ENCODE measurements around the gene RFX2. TPM values are rescaled to one million over a fixed set of nuclear protein-coding genes. Genes with fewer than 3 reads are reported as not detected.
A peak's percentile ranks its signal among the peaks of the same experiment; 100 is the strongest.

Gene RFX2
- total and polyA plus RNA-seq, 10 of the 15 experiments (the other 5 are each of a cell fraction or from before 2014, with no cell fraction given): 3.2 to 9.8 (median 4.7) TPM

- TF ChIP-seq ATF3 (IDR thresholded peaks at IDR 0.05; ENCODE audit: borderline replicate concordance, extremely low read depth, low read depth, low read length) (no peak), NR2C2 (IDR thresholded peaks at IDR 0.05; ENCODE audit: borderline replicate concordance, control insufficient read depth, insufficient read length, low read depth) (no peak), HDAC6 (IDR thresholded peaks at IDR 0.05; ENCODE audit: unreplicated experiment) (no peak), BRCA1 (IDR thresholded peaks at IDR 0.05; ENCODE audit: low read depth, low read length) (no peak), FOXK2 (IDR thresholded peaks at IDR 0.05) (no peak), BACH1 (IDR thresholded peaks at IDR 0.05; ENCODE audit: borderline replicate concordance) (no peak), SMARCA5 (IDR thresholded peaks at IDR 0.05) (no peak), ZNF384 (IDR thresholded peaks at IDR 0.05; ENCODE audit: borderline replicate concordance, low read depth, low read length) (peak; percentile 34; the same call in 1 of the 2 replicates), PML (IDR thresholded peaks at IDR 0.05; ENCODE audit: low read length) (no peak), IKZF1 (conservative IDR thresholded peaks at IDR 0.05) (peak; percentile 14; the same call in 1 of the 2 replicates), ATF7 (IDR thresholded peaks at IDR 0.05; ENCODE audit: low read depth) (0 out of 2 replicates have a peak, but pooled peaks have one; percentile 20), ETV6 (conservative IDR thresholded peaks at IDR 0.05 in 1 of 2, IDR thresholded peaks at IDR 0.05 in 1 of 2; ENCODE audit: borderline replicate concordance in 1 of 2, low read depth in 1 of 2) (no peak), RBBP5 (conservative IDR thresholded peaks at IDR 0.05) (no peak), REST (IDR thresholded peaks at IDR 0.05; ENCODE audit: low read depth, low read length) (no peak), EP300 (IDR thresholded peaks at IDR 0.05; ENCODE audit: borderline replicate concordance in 1 of 2, control insufficient read depth in 1 of 2, low read depth in 2 of 2, low read length in 2 of 2) (peak in 1 of 2 experiments; percentile 86; a peak in 2 of 4 replicates), KDM1A (IDR thresholded peaks at IDR 0.05; ENCODE audit: borderline replicate concordance) (no peak), CBX3 (IDR thresholded peaks at IDR 0.05; ENCODE audit: borderline replicate concordance, low read depth) (no peak), BMI1 (IDR thresholded peaks at IDR 0.05; ENCODE audit: borderline replicate concordance) (peak; percentile 90), NFYB (IDR thresholded peaks at IDR 0.05; ENCODE audit: insufficient read depth, low read depth, low read length) (no peak), SMC3 (IDR thresholded peaks at IDR 0.05; ENCODE audit: borderline replicate concordance, low read length) (no peak), POU2F2 (IDR thresholded peaks at IDR 0.05; ENCODE audit: borderline replicate concordance, low read depth, low read length) (no peak)
- TF ChIP-seq, protein P1, sequence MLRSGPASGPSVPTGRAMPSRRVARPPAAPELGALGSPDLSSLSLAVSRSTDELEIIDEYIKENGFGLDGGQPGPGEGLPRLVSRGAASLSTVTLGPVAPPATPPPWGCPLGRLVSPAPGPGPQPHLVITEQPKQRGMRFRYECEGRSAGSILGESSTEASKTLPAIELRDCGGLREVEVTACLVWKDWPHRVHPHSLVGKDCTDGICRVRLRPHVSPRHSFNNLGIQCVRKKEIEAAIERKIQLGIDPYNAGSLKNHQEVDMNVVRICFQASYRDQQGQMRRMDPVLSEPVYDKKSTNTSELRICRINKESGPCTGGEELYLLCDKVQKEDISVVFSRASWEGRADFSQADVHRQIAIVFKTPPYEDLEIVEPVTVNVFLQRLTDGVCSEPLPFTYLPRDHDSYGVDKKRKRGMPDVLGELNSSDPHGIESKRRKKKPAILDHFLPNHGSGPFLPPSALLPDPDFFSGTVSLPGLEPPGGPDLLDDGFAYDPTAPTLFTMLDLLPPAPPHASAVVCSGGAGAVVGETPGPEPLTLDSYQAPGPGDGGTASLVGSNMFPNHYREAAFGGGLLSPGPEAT (IDR thresholded peaks at IDR 0.05; ENCODE audit: low read depth): 0 out of 2 replicates have a peak, but pooled peaks have one; percentile 38
Observed at GRCh38 chr19:6066661-6067646, 43.3 kb downstream of the RFX2 start (continued).
